Renal pelvis (tissue), 12 donors: ENCODE results near the gene POP4. TPM values are rescaled to one million over a fixed set of nuclear protein-coding genes. Genes with fewer than 3 reads are reported as not detected.
"Not testable (repeated sequence)": the region's sequence is repeated elsewhere in the genome, so short reads cannot be mapped to it uniquely, and the experiment has no call there.

Experiments used
- DNase-seq: peaks from one replicate; pipeline ENCODE4 v3.0.0-alpha.2; 2013
- long read RNA-seq, 16 experiments: transcript quantifications; one replicate each; lab custom pipeline, GENCODE V29; 2026
- polyA plus RNA-seq, 3 donors: library from polyadenylated mRNA; unstranded; fragments of 120-200 nt; gene quantifications; one replicate each; pipeline ENCODE4 v1.2.1, GENCODE V29; 2013; ENCODE audit not compliant: insufficient read length in 3 of 3

Gene POP4
- polyA plus RNA-seq: 10 to 100 TPM; 68.8 to 72.7 (median 70.4) TPM
- long read RNA-seq, donor 1, transcript POP4-202 (7 exons, 3,385 nt): major isoform, 14 of 16 reads
- long read RNA-seq, donor 1, partial matches to known transcripts: 0 of 16 reads
- long read RNA-seq, donor 1, other reads (novel, unspliced or antisense): 0 of 16 reads
- long read RNA-seq, donor 2, transcript POP4-202 (7 exons, 3,385 nt): major isoform, 29 of 30 reads
- long read RNA-seq, donor 2, partial matches to known transcripts: 0 of 30 reads
- long read RNA-seq, donor 2, other reads (novel, unspliced or antisense): 0 of 30 reads
- long read RNA-seq, donor 3, transcript POP4-202 (7 exons, 3,385 nt): major isoform, 19 of 19 reads
- long read RNA-seq, donor 3, partial matches to known transcripts: 0 of 19 reads
- long read RNA-seq, donor 3, other reads (novel, unspliced or antisense): 0 of 19 reads
- long read RNA-seq, donor 4, transcript POP4-202 (7 exons, 3,385 nt): major isoform, 10 of 11 reads
- long read RNA-seq, donor 4, partial matches to known transcripts: 0 of 11 reads
- long read RNA-seq, donor 4, other reads (novel, unspliced or antisense): 0 of 11 reads
- long read RNA-seq, donor 5, transcript POP4-202 (7 exons, 3,385 nt): major isoform, 9 of 9 reads
- long read RNA-seq, donor 5, partial matches to known transcripts: 0 of 9 reads
- long read RNA-seq, donor 5, other reads (novel, unspliced or antisense): 0 of 9 reads
- long read RNA-seq, donor 6, transcript POP4-202 (7 exons, 3,385 nt): major isoform, 16 of 19 reads
- long read RNA-seq, donor 6, partial matches to known transcripts: 0 of 19 reads
- long read RNA-seq, donor 6, other reads (novel, unspliced or antisense): 0 of 19 reads
- long read RNA-seq, donor 7, transcript POP4-202 (7 exons, 3,385 nt): major isoform, 16 of 17 reads
- long read RNA-seq, donor 7, partial matches to known transcripts: 0 of 17 reads
- long read RNA-seq, donor 7, other reads (novel, unspliced or antisense): 0 of 17 reads
- long read RNA-seq, donor 8, transcript POP4-202 (7 exons, 3,385 nt): major isoform, 7 of 8 reads
- long read RNA-seq, donor 8, partial matches to known transcripts: 0 of 8 reads
- long read RNA-seq, donor 8, other reads (novel, unspliced or antisense): 0 of 8 reads
- long read RNA-seq, donor 9, transcript POP4-202 (7 exons, 3,385 nt): major isoform, 19 of 21 reads
- long read RNA-seq, donor 9, partial matches to known transcripts: 0 of 21 reads
- long read RNA-seq, donor 9, other reads (novel, unspliced or antisense): 0 of 21 reads
- long read RNA-seq, donor 10, transcript POP4-202 (7 exons, 3,385 nt): major isoform, 9 of 9 reads
- long read RNA-seq, donor 10, partial matches to known transcripts: 0 of 9 reads
- long read RNA-seq, donor 10, other reads (novel, unspliced or antisense): 0 of 9 reads
- long read RNA-seq, donor 11, transcript POP4-202 (7 exons, 3,385 nt): major isoform, 10 of 12 reads
- long read RNA-seq, donor 11, partial matches to known transcripts: 0 of 12 reads
- long read RNA-seq, donor 11, other reads (novel, unspliced or antisense): 0 of 12 reads
- long read RNA-seq, donor 12, transcript POP4-202 (7 exons, 3,385 nt): major isoform, 20 of 27 reads
- long read RNA-seq, donor 12, partial matches to known transcripts: 7 of 27 reads
- long read RNA-seq, donor 12, other reads (novel, unspliced or antisense): 0 of 27 reads
- long read RNA-seq, donor 13, transcript POP4-202 (7 exons, 3,385 nt): major isoform, 10 of 11 reads
- long read RNA-seq, donor 13, partial matches to known transcripts: 0 of 11 reads
- long read RNA-seq, donor 13, other reads (novel, unspliced or antisense): 0 of 11 reads
- long read RNA-seq, donor 14: 0 reads
- long read RNA-seq, donor 15, transcript POP4-202 (7 exons, 3,385 nt): major isoform, 21 of 22 reads
- long read RNA-seq, donor 15, partial matches to known transcripts: 0 of 22 reads
- long read RNA-seq, donor 15, other reads (novel, unspliced or antisense): 0 of 22 reads
- long read RNA-seq, donor 16, transcript POP4-202 (7 exons, 3,385 nt): major isoform, 22 of 34 reads
- long read RNA-seq, donor 16, partial matches to known transcripts: 11 of 34 reads
- long read RNA-seq, donor 16, other reads (novel, unspliced or antisense): 0 of 34 reads

DNA sequence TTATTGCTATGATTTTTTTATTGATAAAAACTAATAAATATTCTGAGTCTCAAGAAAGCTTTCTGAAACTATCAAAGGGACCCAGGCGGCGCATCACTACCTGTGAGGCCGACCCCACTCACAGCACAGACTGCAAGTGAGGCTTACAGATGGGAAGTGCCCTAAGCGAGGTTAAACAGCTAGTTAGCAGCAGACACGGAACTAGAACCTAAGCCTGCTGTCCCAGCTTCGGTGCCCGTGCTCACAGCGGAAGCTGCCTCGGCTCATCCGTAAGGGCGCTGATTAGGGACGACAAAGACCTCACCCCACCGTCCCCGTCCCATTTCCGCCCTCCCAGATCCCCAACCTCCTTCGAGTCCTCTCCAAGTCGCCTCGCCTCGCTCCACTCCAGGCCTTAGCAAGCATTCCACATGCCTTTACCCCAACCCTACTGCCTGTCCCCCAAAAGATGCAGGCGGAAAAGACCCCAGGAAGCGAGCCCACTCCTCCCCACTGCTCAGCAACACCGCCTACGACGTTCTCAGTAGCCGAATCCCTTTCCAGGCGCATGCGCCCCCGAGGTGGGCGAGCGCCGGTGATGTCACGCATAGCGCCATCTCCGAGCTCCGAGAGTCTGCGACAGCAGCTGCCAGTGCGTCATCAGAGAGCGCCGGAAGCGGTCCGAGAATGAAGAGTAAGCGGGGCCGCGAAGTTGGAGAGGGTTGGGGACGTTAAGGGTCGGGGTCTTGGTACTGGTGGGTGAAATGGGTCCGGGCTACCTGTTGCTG, at the start of gene POP4:
Gene POP4 (plus strand): TSS at position 631 of the 767 bp plus-strand sequence. CDS start 36 bp downstream, at position 667.
- peak; percentile 97 for DNase-seq

DNA sequence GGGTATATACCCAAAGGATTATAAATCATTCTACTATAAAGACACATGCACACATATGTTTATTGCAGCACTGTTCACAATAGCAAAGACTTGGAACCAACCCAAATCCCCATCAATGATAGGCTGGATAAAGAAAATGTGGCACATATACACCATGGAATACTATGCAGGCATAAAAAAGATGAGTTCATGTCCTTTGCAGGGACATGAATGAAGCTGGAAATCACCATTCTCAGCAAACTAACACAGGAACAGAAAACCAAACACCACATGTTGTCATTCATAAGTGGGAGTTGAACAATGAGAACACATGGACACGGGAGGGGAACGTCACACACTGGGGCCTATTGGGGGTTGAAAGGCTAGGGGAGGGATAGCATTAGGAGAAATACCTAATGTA, 47.0 kb upstream of the POP4 start:
- not testable (repeated sequence) for DNase-seq

- DNase-seq: no peak
These were observed 46.3 kb upstream of the POP4 start for GRCh38 chr19:29559743-29560142.

DNA sequence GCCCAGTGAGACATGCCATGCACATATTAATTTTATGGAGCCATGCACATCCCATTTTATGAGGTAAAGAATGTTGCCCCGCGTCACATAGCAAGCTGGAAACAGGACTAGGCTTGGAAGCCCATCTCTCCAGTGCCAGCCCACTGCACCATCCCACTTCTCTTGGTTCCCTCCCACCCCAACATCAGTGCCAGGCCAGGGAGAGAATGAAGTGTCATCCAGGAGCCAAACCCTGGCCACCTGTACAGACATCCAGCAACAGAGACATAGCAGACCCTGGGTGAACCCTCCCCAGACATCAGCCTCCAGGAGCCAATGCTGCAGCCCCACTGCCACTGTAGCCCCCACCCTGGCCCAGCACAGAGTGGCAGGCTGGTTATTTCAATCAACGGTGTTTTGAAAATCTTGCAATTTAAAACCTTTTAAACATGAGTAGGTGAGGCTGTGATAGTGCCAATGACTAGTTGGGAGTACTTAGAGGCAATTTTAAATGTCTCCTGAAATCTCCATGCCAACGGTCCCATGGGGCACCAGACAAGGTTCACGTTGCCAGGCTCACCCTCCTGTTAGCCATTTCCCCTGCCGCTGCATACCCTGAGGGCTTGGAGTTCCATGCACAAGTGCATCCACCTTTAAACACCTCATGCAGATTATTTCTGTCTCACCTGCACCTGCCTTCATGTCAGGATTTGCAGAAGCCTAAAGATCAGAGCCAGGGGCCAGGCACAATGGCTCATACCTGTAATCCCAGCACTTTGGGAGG, 45.6 kb upstream of the POP4 start:
- DNase-seq: no peak

GRCh38 chr19:29561601-29562000, 44.5 kb upstream of the POP4 start:
- DNase-seq: no peak

GRCh38 chr19:29562299-29563297, 43.5 kb upstream of the POP4 start:
- DNase-seq: no peak

- DNase-seq: peak; percentile 7
These were observed 42.5 kb upstream of the POP4 start for GRCh38 chr19:29563486-29564101.

GRCh38 chr19:29564574-29565005, 41.5 kb upstream of the POP4 start:
- no peak for DNase-seq

- DNase-seq: no peak
These were observed 40.9 kb upstream of the POP4 start for GRCh38 chr19:29565171-29565570.

DNA sequence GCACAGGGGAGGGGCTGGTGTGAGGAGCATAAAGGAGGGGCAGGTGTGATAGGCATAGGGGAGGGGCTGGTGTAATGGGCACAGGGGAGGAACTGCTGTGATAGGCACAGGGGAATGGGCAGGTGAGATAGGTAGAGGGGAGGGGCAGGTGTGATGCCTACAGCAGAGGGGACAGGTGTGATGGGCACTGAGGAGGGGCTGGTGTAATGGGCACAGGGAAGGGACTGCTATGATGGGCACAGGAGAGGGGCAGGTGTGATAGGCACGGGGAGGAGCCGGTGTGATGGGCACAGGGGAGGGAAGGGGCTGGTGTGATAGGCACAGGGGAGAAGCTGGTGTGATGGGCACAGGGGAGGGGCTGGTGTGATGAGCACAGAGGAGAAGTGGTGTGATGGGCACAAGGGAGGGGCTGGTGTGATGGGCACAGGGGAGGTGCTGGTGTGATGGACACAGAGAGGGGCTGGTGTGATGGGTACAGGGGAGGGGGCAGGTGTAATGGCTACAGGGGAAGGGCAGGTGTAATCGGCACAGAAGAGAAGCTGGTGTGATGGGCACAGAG, 39.5 kb upstream of the POP4 start:
- no peak for DNase-seq

GRCh38 chr19:29567366-29567915, 38.6 kb upstream of the POP4 start:
- no peak for DNase-seq

DNA sequence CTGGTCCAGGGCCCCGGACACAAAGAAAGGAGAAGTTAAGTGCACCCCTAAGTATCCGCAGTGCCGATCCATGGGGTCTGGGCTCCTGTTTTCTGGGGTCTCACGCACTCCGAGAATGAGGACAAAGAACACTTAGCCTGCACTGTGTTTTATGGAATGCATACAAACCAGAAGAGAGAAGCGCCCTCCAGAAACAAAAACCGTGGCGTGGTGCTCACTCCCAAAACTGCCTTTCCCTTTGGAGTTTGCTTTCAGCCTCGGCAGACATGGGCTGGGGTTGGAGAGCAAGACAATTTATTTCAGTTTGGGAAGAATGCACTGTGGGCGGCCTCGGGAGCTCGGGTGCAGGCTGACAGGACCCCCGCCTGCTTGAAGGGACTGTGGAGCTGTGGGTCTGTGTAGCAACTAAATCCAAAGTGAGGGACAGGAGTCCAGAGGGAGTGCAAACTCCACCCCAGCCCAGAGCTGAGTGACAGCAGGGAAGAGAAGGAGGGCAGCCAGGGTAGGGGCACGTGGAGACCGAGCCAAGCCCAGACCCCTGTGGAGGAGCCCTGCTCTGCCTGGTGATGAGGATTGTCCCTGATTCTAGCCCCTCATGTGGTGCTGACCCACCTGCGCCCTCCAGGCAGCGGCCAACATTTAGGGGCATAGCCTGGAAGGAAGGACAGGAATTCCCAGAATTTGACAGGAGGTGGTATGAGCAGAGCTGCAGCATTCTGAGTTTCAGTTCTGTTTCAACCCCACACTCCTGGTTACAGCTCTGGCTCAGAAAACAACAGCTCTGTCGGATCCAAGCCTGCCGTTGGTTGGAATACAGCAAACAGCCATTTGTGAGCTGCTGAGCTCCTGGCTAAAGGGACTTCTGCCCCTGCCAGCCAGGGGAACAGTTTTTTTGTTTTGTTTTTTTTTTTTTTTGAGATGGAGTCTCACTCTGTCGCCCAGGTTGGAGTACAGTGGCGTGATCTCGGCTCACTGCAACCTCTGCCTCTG, 37.8 kb upstream of the POP4 start:
- no peak for DNase-seq

DNA sequence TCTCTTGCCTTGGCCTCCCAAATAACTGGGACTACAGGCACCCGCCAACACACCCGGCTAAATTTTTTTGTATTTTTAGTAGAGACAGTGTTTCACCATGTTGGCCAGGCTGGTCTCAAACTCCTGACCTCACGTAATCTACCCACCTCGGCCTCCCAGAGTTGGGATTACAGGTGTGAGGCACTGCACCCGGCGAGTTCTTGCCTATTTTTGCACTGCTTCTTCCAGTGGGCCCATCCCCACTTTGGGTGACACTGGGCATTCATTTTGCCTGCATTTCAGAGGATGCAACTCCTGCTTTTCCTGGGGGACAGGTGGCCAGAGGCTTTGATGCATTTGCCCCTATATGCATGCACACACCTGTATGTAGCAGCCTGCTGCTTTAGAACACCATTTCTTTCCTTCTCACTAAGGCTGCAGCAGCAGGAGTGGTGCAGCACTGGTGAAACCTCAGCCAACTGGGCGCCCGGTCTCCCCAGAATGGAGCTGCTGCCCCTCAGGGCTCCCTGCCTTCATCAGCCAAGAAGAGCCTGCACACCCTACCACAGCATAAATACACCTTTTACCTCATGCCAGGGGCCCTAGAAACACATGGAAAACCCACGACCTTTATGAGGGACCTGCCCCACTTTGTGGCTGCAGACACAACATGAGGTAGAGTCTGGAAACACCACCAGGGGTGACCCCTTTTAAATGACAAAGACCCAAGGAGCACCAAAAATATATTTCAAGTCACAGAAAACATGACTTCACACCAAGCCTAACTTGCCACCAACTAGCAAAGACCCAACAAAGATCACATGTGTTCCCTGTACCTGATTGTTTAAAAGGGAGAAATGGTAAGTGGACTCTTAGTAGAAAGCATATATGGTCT, 36.8 kb upstream of the POP4 start:
- DNase-seq: no peak

GRCh38 chr19:29571181-29571580, 34.9 kb upstream of the POP4 start:
- DNase-seq: no peak
